ENCODE results near the gene PDZD2. TPM values are rescaled to one million over a fixed set of nuclear protein-coding genes. Genes with fewer than 3 reads are reported as not detected.

PDZD2 gene
- polyA plus RNA-seq, 1 donor from 2014 or later: 3.1 TPM

DNA sequence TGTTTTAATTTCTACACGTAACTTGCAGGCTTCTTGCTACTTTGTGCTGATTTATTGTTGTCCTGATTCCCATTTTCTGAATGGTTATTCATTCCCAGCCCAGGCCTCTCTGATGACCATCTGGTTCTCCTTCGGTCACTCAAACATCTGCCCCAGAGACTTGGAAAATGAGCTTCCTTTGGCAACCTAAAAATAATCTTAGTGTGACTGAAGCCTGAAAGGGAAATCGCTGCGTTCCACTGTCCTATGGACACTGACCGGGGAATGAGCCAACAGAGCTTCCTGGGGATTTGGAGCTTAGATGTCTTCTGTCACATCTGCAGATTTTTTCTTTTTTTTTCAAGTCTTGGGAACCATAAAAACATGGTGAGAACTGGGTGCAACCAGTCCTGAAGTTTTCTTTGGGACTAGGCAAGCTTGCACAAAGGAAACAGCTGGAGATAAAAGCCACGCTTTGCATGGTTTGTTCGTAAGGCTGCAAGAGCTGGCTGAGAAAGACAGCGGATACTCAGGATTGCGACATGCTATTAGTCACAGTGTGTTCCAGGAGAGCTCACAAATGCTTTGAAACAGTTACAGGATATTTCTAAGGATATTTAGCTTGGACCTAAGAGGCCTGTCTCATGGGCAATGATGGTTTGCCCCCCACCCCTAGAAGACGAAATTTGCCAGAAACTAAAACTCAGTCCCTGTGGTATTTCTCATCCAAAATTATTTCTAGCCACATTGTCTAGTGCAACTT lies 389.0 kb downstream of the PDZD2 start:
- H3K79me2 ChIP-seq (replicated peaks; ENCODE audit: insufficient read depth, low read length): no peaks in the 10 kb centered on the region
- H3K27ac ChIP-seq (ENCODE audit: low read length): no peak overlapping the region
- TF ChIP-seq EZH2 (IDR thresholded peaks at IDR 0.05; ENCODE audit: borderline replicate concordance, insufficient read depth, low read length, poor library complexity, severe bottlenecking): no peak
- TF ChIP-seq POLR2AphosphoS5 (IDR thresholded peaks at IDR 0.05): no peak
- TF ChIP-seq, protein P1, sequence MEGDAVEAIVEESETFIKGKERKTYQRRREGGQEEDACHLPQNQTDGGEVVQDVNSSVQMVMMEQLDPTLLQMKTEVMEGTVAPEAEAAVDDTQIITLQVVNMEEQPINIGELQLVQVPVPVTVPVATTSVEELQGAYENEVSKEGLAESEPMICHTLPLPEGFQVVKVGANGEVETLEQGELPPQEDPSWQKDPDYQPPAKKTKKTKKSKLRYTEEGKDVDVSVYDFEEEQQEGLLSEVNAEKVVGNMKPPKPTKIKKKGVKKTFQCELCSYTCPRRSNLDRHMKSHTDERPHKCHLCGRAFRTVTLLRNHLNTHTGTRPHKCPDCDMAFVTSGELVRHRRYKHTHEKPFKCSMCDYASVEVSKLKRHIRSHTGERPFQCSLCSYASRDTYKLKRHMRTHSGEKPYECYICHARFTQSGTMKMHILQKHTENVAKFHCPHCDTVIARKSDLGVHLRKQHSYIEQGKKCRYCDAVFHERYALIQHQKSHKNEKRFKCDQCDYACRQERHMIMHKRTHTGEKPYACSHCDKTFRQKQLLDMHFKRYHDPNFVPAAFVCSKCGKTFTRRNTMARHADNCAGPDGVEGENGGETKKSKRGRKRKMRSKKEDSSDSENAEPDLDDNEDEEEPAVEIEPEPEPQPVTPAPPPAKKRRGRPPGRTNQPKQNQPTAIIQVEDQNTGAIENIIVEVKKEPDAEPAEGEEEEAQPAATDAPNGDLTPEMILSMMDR (IDR thresholded peaks at IDR 0.05; ENCODE audit: poor library complexity, severe bottlenecking): no peak
- no peak for TF ChIP-seq EP300 (conservative IDR thresholded peaks at IDR 0.05; ENCODE audit: poor library complexity, severe bottlenecking)
- TF ChIP-seq RAD21 (conservative IDR thresholded peaks at IDR 0.05): no peak
- TF ChIP-seq REST (IDR thresholded peaks at IDR 0.05; ENCODE audit: borderline replicate concordance): no peak
- no peak for TF ChIP-seq MXI1 (conservative IDR thresholded peaks at IDR 0.05; ENCODE audit: poor library complexity, severe bottlenecking)
- TF ChIP-seq TAF1 (IDR thresholded peaks at IDR 0.05; ENCODE audit: low read depth): no peak
- no peak for TF ChIP-seq SMC3 (conservative IDR thresholded peaks at IDR 0.05; ENCODE audit: poor library complexity)

GRCh38 chr5:32029261-32029660 lies 390.3 kb downstream of the PDZD2 start:
- H4K20me1 ChIP-seq (ENCODE audit: insufficient read depth): no peaks in the 10 kb centered on the region
- H3K9me2 ChIP-seq (ENCODE audit: insufficient read depth, low read length): no peaks in the 10 kb centered on the region
- no peak for TF ChIP-seq EZH2 (IDR thresholded peaks at IDR 0.05; ENCODE audit: borderline replicate concordance, insufficient read depth, low read length, poor library complexity, severe bottlenecking)
- TF ChIP-seq, protein P1 (IDR thresholded peaks at IDR 0.05; ENCODE audit: poor library complexity, severe bottlenecking): no peak
- no peak for TF ChIP-seq RAD21 (conservative IDR thresholded peaks at IDR 0.05)
- no peak for TF ChIP-seq TAF1 (IDR thresholded peaks at IDR 0.05; ENCODE audit: low read depth)
- TF ChIP-seq REST (IDR thresholded peaks at IDR 0.05; ENCODE audit: borderline replicate concordance): no peak
- TF ChIP-seq SMC3 (conservative IDR thresholded peaks at IDR 0.05; ENCODE audit: poor library complexity): no peak
- TF ChIP-seq POLR2AphosphoS5 (IDR thresholded peaks at IDR 0.05): no peak
- TF ChIP-seq EP300 (conservative IDR thresholded peaks at IDR 0.05; ENCODE audit: poor library complexity, severe bottlenecking): no peak
- no peak for TF ChIP-seq MXI1 (conservative IDR thresholded peaks at IDR 0.05; ENCODE audit: poor library complexity, severe bottlenecking)
- H3K4me3 ChIP-seq (ENCODE audit: low read length): no peak overlapping the region
- no peaks in the 10 kb centered on the region for H3K79me2 ChIP-seq (replicated peaks; ENCODE audit: insufficient read depth, low read length)
- no peaks in the 10 kb centered on the region for H3K36me3 ChIP-seq (ENCODE audit: insufficient read depth, low read length)
- no peaks in the 10 kb centered on the region for H3K9me3 ChIP-seq (ENCODE audit: low read length)
- H3K27me3 ChIP-seq (ENCODE audit: insufficient read depth, low read depth, low read length): no peaks in the 10 kb centered on the region
- H3K4me2 ChIP-seq (ENCODE audit: low read length): no peak overlapping the region
- H2AFZ ChIP-seq (ENCODE audit: low read depth, low read length): no peak overlapping the region
- H3F3A ChIP-seq (ENCODE audit: insufficient read depth, low read length, poor library complexity, severe bottlenecking): no peaks in the 10 kb centered on the region
- H3K9ac ChIP-seq (ENCODE audit: low read length): no peak overlapping the region
- H3K27ac ChIP-seq (ENCODE audit: low read length): no peak overlapping the region

More for the DNA sequence above, 389.0 kb downstream of the PDZD2 start:
- H2AFZ ChIP-seq (ENCODE audit: low read depth, low read length): no peak overlapping the region
- no peak overlapping the region for H3K9ac ChIP-seq (ENCODE audit: low read length)
- H3K27me3 ChIP-seq (ENCODE audit: insufficient read depth, low read depth, low read length): no peaks in the 10 kb centered on the region
- H3K36me3 ChIP-seq (ENCODE audit: insufficient read depth, low read length): no peaks in the 10 kb centered on the region
- no peaks in the 10 kb centered on the region for H3K9me2 ChIP-seq (ENCODE audit: insufficient read depth, low read length)
- H3K4me2 ChIP-seq (ENCODE audit: low read length): no peak overlapping the region
- no peaks in the 10 kb centered on the region for H3K9me3 ChIP-seq (ENCODE audit: low read length)
- H4K20me1 ChIP-seq (ENCODE audit: insufficient read depth): no peaks in the 10 kb centered on the region
- H3F3A ChIP-seq (ENCODE audit: insufficient read depth, low read length, poor library complexity, severe bottlenecking): no peaks in the 10 kb centered on the region
- no peak overlapping the region for H3K4me3 ChIP-seq (ENCODE audit: low read length)
